ENCODE data around the gene ALAS1. TPM values are rescaled to one million over a fixed set of nuclear protein-coding genes. Genes with fewer than 3 reads are reported as not detected.

ALAS1 gene
- total RNA-seq, 3 donors from 2014 or later, result 25.9 to 34.7 (median 33.3) TPM

DNA sequence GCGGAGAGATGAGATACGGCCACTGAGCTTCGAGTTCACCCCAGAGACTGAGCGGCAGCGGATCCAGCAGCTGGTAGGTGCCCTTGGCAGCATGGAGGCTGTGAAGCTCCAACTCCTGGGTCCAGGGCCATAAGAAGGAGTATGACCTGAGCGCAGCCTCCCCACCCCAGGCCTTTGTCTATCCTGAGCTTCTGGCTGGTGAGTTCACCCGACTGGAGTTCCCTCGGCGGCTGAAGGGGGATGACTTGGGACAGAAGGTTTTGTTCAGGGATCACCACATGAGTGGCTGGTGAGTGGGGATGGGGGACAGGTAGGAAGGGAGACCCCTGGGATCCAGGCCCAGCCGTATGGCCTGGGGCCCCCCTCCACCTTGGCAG lies 50.2 kb downstream of the ALAS1 start:
- peaks cover 0 to 6% of the 10 kb centered on the region in 2 donors for H3K4me1 ChIP-seq
- H3K4me3 ChIP-seq, result no peak overlapping the region
- intact Hi-C loops (cut with DNase I; ENCODE audit: low total_unique reads), result no loop called here
- H3K9me3 ChIP-seq, result no peaks in the 10 kb centered on the region
- H3K36me3 ChIP-seq, result no peaks in the 10 kb centered on the region
- no peak for TF ChIP-seq POLR2A (IDR thresholded peaks at IDR 0.05)
- TF ChIP-seq CTCF (IDR thresholded peaks at IDR 0.05), result no peak
- TF ChIP-seq POLR2AphosphoS5 (IDR thresholded peaks at IDR 0.05), result no peak
- no peaks in the 10 kb centered on the region for H3K27me3 ChIP-seq
- H3K27ac ChIP-seq, result peak overlapping the region in 1 of 2 donors; percentile 95
- no peak for DNase-seq (ENCODE audit: low spot score in 2 of 2)

DNA sequence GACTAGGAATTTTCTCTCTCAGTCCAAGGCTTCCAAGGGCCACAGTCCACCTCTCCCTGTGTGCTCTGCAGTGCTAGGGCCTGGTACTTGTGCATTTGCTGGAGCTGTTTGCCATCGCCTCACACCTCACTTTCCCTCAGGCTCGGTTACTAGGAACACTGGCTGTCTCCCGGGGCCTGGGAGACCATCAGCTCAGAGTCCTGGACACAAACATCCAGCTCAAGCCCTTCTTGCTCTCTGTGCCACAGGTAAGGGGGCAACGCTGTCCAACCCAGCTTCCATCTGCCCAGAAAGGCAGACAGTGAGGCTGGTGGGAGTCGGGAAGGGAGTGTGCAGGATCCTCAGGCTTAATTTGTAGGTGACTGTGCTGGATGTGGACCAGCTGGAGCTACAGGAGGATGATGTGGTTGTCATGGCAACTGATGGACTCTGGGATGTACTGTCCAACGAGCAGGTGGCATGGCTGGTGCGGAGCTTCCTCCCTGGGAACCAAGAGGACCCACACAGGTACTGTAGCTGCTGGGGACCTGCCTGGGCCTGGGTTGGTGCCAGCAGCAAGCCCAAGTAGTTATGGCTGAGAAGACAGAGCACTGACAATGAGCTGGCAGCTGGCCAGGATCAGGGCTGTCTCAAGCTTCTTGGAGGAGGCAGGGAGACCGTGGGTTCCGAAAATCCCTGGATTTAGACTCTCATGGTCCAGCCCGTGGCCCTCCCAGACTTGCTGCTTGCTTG lies 51.0 kb downstream of the ALAS1 start:
- no peak overlapping the region for H3K27ac ChIP-seq
- intact Hi-C loops (cut with DNase I; ENCODE audit: low total_unique reads), result no loop called here
- no peak overlapping the region for H3K4me3 ChIP-seq
- no peak for DNase-seq (ENCODE audit: low spot score in 2 of 2)
- H3K9me3 ChIP-seq, result no peaks in the 10 kb centered on the region
- no peaks in the 10 kb centered on the region for H3K27me3 ChIP-seq
- TF ChIP-seq POLR2A (IDR thresholded peaks at IDR 0.05) (no peak), CTCF (IDR thresholded peaks at IDR 0.05) (no peak), POLR2AphosphoS5 (IDR thresholded peaks at IDR 0.05) (no peak)
- no peaks in the 10 kb centered on the region for H3K36me3 ChIP-seq
- H3K4me1 ChIP-seq, result peaks cover 0 to 6% of the 10 kb centered on the region in 2 donors

DNA sequence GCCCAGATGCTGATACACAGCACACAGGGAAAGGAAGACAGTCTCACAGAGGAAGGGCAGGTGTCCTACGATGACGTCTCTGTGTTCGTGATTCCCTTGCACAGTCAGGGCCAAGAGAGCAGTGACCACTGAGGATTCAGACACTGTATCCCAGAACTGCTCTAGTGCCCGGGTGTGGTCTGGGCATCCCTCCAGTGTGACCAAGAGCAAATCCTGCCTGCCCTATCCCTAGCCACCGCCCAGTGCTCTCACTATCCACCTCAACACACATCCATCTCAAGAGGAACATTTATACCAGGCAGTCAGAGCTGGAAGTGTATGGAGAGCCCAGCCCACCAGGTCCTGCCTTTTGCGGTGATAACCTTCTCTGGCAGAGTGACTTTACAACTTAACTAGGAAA lies 51.7 kb downstream of the ALAS1 start:
- Histone ChIP-seq H3K4me1 (peaks cover 0 to 6% of the 10 kb centered on the region in 2 donors), H3K4me3 (no peak overlapping the region), H3K9me3 (no peaks in the 10 kb centered on the region), H3K27ac (no peak overlapping the region), H3K27me3 (no peaks in the 10 kb centered on the region), H3K36me3 (no peaks in the 10 kb centered on the region)
- intact Hi-C loops (cut with DNase I; ENCODE audit: low total_unique reads), result no loop called here
- TF ChIP-seq POLR2AphosphoS5 (IDR thresholded peaks at IDR 0.05) (no peak), CTCF (IDR thresholded peaks at IDR 0.05) (no peak), POLR2A (IDR thresholded peaks at IDR 0.05) (no peak)
- no peak for DNase-seq (ENCODE audit: low spot score in 2 of 2)

DNA sequence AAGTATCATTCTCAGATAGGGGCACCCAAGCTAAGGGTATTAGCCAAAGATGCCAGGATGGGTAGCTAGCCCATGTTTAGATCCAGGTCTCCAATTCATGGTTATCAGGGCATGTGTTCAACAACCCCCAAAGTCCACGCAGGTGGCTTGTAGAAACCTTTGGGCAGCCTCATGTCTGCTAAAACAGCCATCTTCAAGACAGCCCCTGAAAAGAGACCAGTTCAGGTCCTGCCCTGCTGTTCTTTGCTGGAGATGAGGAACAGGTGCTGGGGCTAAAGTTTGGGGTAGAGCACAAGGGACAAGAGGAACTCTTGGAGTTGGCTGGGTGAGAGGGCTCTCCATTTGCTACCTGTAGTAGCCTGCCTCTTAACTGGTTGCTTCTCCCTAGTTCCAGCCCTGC lies 52.2 kb downstream of the ALAS1 start:
- intact Hi-C loops (cut with DNase I; ENCODE audit: low total_unique reads), result no loop called here
- Histone ChIP-seq H3K27ac (no peak overlapping the region), H3K4me1 (peaks cover 0 to 6% of the 10 kb centered on the region in 2 donors), H3K9me3 (no peaks in the 10 kb centered on the region), H3K4me3 (no peak overlapping the region), H3K36me3 (no peaks in the 10 kb centered on the region), H3K27me3 (no peaks in the 10 kb centered on the region)
- no peak for DNase-seq (ENCODE audit: low spot score in 2 of 2)
- TF ChIP-seq CTCF (IDR thresholded peaks at IDR 0.05), result no peak
- TF ChIP-seq POLR2A (IDR thresholded peaks at IDR 0.05), result no peak
- TF ChIP-seq POLR2AphosphoS5 (IDR thresholded peaks at IDR 0.05), result no peak

DNA sequence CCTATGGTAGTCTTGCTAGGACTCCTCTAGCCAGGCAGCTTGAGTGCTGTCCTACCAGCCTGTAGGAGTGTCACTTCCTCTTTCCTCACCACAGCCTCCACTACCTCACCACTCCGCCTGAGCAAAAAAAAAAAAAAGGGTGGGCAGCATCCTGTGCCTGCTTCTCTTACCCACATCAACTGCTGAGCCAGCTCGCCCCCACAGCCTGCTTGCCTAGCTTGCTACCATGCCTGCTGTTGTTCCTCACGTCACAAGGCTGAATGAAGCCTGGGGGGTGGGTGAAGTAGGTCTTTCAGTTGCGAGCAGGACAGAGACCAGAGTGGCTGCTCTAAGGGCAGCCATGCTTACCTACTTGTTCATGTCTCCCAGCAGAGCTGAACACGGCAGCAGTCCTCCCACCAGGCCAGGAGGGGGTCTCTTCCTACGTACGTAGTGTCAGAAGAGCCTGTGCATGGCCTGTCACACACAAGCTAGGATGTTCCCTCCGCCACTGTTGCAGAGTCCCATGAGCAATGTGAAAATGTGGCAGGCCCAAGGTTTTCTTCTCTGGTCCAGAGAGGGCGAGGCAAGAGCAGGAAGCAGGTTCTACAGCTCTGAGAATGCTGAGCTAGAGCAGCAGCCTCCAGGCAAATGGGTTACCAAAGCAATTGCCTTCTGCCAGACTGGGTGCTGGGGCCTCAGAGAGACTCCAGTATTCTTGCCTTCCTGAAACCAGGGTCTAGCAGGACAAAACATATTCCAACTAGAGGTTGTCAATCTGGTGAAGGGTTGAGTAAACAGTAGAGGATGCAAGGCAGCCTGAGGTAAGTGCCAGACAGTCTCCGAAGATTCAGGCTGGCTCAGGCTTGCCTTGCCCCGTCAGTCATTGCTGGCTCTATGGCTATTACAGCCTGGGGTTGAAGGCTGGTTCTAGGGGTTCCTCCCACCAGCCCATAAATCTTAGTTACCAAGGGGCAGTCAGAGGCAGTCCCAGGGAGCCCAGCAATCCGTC lies 55.6 kb downstream of the ALAS1 start:
- Histone ChIP-seq H3K4me3 (no peak overlapping the region), H3K27me3 (no peaks in the 10 kb centered on the region), H3K9me3 (no peaks in the 10 kb centered on the region), H3K36me3 (peaks cover 4% of the 10 kb centered on the region), H3K27ac (peak overlapping the region; percentile 67 to 68), H3K4me1 (no peaks in the 10 kb centered on the region)
- TF ChIP-seq POLR2AphosphoS5 (IDR thresholded peaks at IDR 0.05), result no peak
- TF ChIP-seq CTCF (IDR thresholded peaks at IDR 0.05), result no peak
- TF ChIP-seq POLR2A (IDR thresholded peaks at IDR 0.05), result no peak
- intact Hi-C loops (cut with DNase I; ENCODE audit: low total_unique reads), result no loop called here
- no peak for DNase-seq (ENCODE audit: low spot score in 2 of 2)
